Measurements from ENCODE around the gene LYRM2.

LYRM2 gene

DNA sequence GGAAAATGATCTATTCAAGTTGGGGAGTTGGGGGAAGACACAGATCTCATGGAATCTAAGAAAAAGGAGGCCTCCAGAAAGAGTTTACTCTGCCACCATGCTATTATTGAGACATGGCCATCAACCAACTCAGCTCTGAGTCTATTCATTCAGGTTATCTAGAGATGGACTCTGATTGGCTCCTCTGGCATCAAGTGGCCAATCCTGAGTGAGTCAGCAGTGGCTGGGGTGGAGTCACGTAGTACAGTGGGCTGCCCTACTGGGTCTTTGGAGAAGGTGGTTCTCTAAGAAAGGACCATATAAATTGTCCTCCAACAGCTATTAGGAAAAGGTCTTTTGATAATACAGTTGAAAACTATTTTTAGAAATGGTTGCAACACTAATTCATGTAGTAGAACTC lies 42.1 kb downstream of the LYRM2 start:
- no peak for TF ChIP-seq POLR2A (IDR thresholded peaks at IDR 0.05; ENCODE audit: low read length)
- TF ChIP-seq GATA1 (IDR thresholded peaks at IDR 0.05; ENCODE audit: low read depth, low read length), result no peak
- DNase-seq, result peak in 1 of 2 experiments; percentile 5

DNA sequence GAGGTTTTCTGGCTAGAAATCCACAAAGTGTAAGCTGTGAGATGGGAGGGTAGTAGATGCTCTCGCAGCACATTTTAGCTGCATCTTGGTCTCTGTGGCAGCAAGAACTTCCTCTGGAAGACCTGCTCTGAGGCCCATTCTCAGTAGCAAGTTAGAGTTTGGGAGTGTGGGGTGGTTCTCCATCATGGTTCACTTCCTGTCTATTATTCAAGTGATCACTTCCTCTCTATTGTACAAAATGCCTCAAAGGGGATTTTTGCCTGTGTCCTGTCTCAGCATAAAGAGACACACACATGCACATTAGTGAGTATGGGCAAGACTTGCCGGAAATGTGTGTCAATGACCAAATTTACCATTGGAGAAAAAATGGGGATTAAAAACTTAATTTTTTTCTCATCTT lies 42.5 kb downstream of the LYRM2 start:
- no peak for DNase-seq

DNA sequence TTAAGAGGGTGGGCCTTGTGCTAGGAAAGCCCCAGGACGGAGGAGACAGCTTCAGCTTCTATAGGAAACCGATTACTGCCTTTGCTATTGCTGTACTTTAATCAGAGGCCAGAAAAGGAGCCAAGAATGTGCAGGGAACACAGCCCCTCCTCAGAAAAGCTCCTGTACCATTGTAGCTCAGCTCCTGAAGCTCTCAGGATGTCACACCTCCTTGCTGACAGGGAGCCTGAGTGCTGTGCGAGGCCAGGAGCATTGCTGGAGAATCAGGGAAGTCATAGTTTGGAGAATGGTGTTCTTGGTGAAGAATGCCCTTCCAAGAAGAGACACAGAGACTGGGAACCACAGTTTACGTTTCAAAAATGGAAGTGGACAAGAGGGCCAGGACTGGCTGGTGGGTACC lies 46.8 kb downstream of the LYRM2 start:
- TF ChIP-seq GATA1 (IDR thresholded peaks at IDR 0.05; ENCODE audit: low read depth, low read length), result no peak
- TF ChIP-seq POLR2A (IDR thresholded peaks at IDR 0.05; ENCODE audit: low read length), result no peak
- DNase-seq, result no peak

More for the DNA sequence above, 42.5 kb downstream of the LYRM2 start:
- TF ChIP-seq POLR2A (IDR thresholded peaks at IDR 0.05; ENCODE audit: low read length) (no peak), GATA1 (IDR thresholded peaks at IDR 0.05; ENCODE audit: low read depth, low read length) (no peak)

GRCh38 chr6:89590133-89590532 lies 48.4 kb downstream of the LYRM2 start:
- DNase-seq, result no peak
- no peak for TF ChIP-seq GATA1 (IDR thresholded peaks at IDR 0.05; ENCODE audit: low read depth, low read length)
- no peak for TF ChIP-seq POLR2A (IDR thresholded peaks at IDR 0.05; ENCODE audit: low read length)

DNA sequence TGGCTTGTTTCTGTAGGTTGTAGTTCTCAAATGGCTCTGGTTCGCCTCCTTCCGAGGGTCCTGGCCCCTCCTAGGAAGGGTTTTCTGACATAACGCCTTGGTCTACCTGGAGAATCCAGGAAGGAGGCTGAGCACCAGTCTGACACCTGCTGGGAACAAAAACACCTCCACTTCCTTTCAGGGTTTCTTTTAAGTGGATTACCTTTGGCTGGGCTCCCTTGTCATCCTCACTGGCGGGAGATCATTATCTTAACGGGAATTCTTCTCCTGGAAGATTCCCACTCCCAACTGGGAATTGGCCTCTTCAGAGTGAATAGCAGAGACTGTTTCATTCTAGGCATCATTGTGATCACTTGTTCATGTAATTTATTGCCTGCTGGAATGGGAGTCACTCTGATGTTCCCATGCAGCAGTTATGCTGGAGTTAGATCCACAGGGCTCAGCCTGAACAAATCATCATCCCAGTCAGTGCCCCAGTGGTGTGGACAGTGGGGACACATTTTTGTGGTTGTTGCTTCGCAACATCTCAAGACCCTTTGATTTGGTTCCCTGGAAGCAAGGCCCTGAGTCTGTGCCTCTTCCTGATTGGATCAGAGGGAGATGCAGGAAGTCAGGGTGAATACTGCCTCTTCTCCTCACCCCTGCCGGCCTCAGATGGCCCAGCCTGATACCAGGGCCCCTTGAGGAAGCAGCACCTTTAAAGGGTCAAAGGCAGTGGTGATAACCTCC lies 49.1 kb downstream of the LYRM2 start:
- no peak for DNase-seq
- no peak for TF ChIP-seq POLR2A (IDR thresholded peaks at IDR 0.05; ENCODE audit: low read length)
- TF ChIP-seq GATA1 (IDR thresholded peaks at IDR 0.05; ENCODE audit: low read depth, low read length), result no peak

DNA sequence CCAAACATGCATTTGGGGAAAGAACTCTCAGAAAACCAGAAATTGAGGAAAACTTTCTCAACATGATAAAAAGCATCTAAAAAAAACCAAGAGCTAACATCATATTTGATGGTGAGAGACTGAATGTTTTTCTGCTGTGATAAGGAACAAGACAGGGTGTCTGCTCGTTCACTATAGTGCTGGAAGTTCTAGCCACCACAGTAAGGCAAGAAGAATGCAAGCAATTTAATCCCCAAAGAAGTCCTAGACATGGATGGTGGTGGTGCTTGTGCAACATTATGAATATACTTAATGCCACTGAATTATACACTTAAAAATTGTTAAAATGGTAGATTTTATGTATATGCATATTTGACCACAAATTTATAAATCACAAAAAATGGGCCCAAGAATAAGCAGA lies 53.4 kb downstream of the LYRM2 start:
- no peak for DNase-seq
- TF ChIP-seq POLR2A (IDR thresholded peaks at IDR 0.05; ENCODE audit: low read length) (no peak), GATA1 (IDR thresholded peaks at IDR 0.05; ENCODE audit: low read depth, low read length) (no peak)

- no peak for DNase-seq
- TF ChIP-seq POLR2A (IDR thresholded peaks at IDR 0.05; ENCODE audit: low read length) (no peak), GATA1 (IDR thresholded peaks at IDR 0.05; ENCODE audit: low read depth, low read length) (no peak)
Observed at GRCh38 chr6:89584539-89584938, 54.0 kb downstream of the LYRM2 start.

DNA sequence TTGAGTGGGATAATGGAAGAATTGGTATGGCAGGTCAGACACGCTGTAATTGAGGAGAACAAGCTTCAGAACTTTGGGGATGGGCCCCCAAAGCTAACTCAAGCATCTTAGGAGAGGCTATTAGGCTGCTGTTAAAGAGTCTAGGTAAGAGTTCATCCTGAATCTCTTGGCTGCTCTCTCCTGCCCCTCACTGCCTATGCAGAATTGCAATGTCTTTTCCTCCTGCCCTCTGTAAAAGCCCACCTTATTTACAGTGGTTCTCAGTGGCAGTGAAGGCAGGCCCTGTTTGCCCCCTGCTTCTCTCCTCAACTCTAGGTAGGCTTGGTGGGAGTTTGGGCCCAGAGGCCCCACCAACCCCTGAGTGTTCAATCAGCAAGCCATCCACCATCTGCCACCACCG lies 55.0 kb downstream of the LYRM2 start:
- DNase-seq, result no peak
- TF ChIP-seq POLR2A (IDR thresholded peaks at IDR 0.05; ENCODE audit: low read length) (no peak), GATA1 (IDR thresholded peaks at IDR 0.05; ENCODE audit: low read depth, low read length) (no peak)

DNA sequence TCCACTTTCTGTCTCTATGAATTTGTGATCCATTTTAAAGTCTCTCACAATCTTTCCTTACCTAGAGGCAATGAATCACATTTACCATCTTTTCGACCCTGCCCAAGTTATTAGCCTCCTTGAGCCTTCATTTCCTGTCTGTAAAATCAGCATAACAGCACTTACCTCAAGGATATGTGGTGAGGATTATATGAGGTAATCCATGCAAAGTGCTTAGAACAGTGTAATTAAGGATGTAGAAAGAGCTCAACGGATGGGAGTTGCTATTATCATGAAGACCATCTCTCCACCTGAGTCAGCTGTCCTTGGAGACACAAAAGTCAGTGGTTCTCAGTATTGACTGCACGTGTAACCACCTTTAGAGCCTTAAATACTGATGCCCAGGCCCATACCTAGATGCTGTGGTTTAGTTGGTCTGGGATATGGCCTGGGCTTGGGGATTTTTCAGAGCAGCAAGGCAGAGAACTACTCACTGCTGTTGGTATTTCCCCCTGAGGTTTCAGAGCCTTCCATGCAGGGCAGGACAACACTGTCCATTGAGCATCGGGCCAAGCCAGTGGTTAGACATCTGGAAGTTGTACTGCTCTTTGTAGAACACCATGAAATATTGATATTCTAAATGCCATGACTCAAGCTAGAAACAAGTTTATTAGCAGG lies 55.8 kb downstream of the LYRM2 start:
- DNase-seq, result no peak
- TF ChIP-seq GATA1 (IDR thresholded peaks at IDR 0.05; ENCODE audit: low read depth, low read length) (no peak), POLR2A (IDR thresholded peaks at IDR 0.05; ENCODE audit: low read length) (no peak)

GRCh38 chr6:89581689-89582088 lies 56.9 kb downstream of the LYRM2 start:
- TF ChIP-seq GATA1 (IDR thresholded peaks at IDR 0.05; ENCODE audit: low read depth, low read length) (no peak), POLR2A (IDR thresholded peaks at IDR 0.05; ENCODE audit: low read length) (no peak)
- no peak for DNase-seq

GRCh38 chr6:89580997-89581666 lies 57.4 kb downstream of the LYRM2 start:
- no peak for DNase-seq
- TF ChIP-seq GATA1 (IDR thresholded peaks at IDR 0.05; ENCODE audit: low read depth, low read length), result no peak
- TF ChIP-seq POLR2A (IDR thresholded peaks at IDR 0.05; ENCODE audit: low read length), result no peak

GRCh38 chr6:89575562-89575960 lies 63.0 kb downstream of the LYRM2 start:
- TF ChIP-seq POLR2A (IDR thresholded peaks at IDR 0.05; ENCODE audit: low read length), result no peak
- TF ChIP-seq GATA1 (IDR thresholded peaks at IDR 0.05; ENCODE audit: low read depth, low read length), result no peak
- no peak for DNase-seq

DNA sequence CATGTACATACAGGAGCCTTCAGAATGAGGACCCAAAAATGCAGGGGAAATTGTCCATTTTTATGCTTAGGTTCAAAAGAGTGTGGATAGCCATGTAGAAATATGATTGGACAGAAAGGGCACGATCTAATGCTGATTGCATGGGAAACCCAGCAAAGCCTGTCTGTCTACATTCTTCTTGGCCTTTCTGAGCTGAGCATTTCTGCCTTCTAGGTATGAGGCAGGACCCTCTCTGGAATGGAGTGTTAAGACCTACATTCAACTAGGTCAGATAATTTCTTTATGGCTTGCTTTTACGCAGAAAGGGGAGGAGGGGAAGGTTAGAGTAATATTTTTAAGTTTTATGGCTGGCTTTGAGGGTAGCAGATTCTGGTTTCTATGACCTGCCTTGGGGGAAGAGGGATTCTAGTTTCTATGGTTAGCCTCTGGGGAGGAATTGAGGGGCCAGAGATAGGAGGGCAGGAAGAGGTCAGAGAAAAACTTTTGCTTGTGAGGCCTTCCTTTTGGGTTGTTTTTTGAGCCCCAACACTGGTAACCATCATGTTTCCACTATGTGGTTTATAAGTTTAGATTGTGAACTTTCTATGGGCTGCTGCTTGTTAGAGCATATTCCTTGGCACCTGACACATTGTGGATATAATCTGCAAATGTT lies 63.5 kb downstream of the LYRM2 start:
- DNase-seq, result no peak
- no peak for TF ChIP-seq POLR2A (IDR thresholded peaks at IDR 0.05; ENCODE audit: low read length)
- no peak for TF ChIP-seq GATA1 (IDR thresholded peaks at IDR 0.05; ENCODE audit: low read depth, low read length)

All from erythroblast (primary cell).